ENCODE results near the gene IL27RA. TPM values are rescaled to one million over a fixed set of nuclear protein-coding genes. Genes with fewer than 3 reads are reported as not detected.
"Not testable (repeated sequence)": the region's sequence is repeated elsewhere in the genome, so short reads cannot be mapped to it uniquely, and the experiment has no call there.

Gene IL27RA
- total RNA-seq, 1 donor from 2014 or later: 1.2 TPM

DNA sequence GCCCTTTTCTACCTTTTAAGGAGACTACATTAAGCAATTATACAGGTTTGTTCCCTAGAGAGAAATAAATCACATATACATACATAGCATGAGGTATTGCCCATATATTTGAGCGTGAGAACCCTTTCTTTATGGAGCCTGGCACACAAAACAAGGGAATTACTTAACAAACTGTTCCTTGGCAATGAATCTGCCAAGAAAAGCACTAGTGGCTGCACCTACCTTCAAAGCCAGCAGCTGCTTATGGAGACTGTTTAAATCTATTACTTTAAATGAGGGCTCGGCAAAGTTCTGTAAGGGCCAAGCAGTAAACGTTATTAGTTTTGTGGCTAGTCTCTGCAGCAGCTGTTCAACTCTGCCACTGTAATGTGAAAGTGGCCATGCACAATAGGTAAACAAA is 32.5 kb upstream of the IL27RA start:
- no peak for ATAC-seq

- ATAC-seq: no peak
Observed at GRCh38 chr19:14000691-14001375, 30.7 kb upstream of the IL27RA start.

DNA sequence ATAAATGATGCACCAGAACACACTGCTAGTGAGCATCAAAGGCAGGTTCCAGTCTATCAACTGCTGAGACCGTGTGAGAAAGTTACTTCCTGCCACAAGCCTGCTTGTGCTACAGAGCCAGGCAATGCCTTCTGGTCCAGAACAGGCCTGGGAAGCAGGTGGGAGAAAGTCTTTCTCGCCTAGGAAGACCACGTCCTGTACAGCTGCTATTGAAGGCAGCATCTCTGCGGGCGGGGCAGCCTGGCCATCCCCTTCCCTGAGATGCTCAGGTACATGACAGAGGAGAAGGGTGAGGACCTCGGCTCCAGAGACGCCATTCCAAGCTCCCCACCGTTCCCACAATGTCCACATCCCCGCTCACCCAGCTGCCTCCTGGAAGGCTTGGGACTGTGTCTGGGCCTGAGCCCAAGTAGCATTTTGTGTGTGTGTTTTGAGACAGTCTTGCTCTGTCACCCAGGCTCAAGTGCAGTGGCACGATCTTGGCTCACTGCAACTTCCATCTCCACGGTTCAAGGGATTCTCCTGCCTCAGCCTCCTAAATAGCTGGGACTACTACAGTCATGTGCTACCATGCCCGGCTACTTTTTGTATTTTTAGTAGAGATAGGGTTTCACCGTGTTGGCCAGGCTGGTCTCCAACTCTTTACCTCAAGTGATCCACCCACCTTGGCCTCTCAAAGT is 28.9 kb upstream of the IL27RA start:
- no peak for ATAC-seq

GRCh38 chr19:14003251-14004055 is 28.1 kb upstream of the IL27RA start:
- ATAC-seq: no peak

DNA sequence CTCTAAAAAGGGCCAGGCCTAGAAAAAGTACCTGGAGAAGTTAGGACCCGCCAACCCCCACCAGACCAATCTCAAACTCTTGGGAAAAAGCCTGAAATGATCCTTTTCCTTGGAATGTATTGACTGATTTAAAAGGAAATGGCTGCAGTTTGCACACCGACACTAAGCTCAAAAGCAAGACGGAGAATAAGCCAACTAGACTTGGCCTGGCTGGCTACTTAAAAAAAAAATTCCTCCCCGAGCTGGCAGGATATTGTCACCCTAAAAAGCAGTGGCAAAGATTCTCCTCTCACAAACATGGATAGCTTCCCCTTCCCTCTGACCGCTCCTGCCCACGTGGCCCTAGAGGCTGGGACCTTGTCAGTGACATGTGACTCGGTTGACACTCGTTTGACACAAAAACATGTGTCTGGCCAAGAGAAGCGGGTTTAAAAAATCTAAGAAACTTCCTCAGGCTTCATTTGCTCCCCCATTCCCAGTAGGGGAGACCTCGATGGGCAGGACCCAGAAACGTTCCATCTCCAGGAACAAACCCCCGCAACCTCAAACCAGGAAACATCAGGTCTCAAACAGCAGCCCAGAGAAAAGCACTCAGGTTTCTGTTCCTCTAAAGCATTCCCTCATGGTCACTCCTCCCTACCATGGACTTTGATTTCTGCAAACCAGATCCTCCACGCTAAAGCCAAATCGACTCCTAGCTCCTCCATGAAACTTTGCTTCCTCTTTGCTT is 26.8 kb upstream of the IL27RA start:
- ATAC-seq: no peak

GRCh38 chr19:14005349-14006084 is 26.0 kb upstream of the IL27RA start:
- ATAC-seq: peak; percentile 74

DNA sequence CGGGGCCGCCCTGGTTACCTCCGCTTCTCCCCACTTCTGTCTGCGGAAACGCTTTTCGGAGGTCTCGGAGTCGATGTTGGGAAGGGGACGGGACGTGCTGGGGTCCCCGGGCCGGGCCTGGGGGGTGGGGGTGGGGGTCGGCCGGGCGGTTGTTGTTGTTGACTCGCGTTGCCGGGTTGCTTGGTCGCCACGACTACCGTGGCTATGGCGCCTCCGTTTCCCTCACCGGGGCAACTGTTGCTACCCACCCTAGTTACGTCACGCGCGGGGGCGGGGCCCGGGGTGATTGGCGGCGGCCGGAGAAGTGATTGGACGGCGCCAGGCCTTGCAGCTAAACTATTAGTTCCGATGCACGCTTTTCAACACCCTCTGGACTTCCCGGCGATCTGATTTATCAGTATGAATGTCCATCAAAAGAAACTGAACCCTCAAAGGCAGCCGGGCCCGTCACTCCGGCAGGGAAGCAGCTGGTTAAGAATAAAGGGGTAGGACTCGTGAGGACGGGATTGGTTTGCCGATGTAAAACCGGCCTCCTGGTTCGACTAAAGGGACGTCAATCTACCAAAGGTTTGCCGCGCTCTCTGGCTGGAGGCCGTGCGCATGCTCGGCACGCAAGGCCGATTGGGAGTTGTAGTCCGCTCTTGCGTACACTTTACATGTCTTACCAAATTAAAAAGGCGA is 25.3 kb upstream of the IL27RA start, which contains the start of gene RFX1:
Gene RFX1 (minus strand): TSS at position 236 of the 681 bp plus-strand sequence. CDS start 12,477 bp downstream, outside the sequence.
- ATAC-seq: peak; percentile 89

DNA sequence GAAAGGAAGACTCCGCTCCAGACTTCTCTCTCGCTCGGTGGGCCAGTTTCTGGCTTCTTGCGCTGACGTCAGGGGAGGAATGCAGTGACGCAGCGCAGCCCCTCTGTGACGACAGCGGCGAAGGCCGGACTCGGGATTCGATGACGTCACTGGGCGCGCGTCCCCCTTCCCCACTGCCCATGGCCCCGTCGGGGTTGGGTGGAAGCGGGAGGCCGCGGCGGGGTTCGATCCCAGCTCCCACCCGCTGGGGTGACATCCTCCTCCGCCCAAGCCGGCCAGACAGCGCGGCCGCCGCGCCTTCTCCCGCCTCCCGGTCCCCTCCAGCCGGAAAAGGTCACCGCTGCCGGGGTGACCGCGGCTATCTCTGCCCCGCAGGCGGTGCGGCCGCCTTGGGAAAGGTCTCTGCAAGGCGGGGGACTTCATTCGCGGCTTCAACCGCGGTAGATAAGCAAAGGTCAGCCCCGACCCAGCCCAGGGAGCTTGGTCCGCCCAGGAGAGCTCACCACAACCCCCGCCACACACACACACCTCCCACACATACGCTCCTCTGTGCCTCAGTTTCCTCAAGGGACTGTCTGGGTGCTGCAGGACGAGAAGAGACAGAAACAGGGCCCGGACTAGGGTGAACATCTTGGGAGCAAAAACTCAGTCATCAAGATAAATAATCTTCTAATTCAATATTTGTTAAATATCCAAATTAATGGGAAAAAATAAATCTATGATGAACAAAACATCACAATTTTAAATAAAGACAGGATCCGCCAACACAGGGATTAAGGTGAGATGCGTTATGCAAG is 24.6 kb upstream of the IL27RA start:
- ATAC-seq: peak; percentile 39

DNA sequence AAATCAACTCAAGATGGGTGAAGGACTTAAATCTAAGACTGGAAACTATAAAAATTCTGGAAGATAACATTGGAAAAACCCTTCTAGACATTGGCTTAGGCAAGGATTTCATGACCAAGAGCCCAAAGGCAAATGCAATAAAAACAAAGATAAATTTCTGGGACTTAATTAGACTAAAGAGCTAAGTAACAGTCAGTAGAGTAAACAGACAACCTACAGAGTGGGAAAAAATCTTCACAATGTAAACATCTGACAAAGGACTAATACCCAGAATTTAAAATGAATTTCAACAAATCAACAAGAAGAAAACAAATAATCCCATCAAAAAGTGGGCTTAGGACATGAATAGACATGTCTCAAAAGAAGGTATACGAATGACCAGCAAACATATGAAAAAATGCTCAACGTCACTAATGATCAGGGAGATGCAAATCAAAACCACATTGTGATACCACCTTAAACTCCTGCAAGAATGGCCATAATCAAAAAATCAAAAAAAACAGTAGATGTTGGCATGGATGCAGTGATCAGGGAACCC is 19.1 kb upstream of the IL27RA start:
- no peak for ATAC-seq

DNA sequence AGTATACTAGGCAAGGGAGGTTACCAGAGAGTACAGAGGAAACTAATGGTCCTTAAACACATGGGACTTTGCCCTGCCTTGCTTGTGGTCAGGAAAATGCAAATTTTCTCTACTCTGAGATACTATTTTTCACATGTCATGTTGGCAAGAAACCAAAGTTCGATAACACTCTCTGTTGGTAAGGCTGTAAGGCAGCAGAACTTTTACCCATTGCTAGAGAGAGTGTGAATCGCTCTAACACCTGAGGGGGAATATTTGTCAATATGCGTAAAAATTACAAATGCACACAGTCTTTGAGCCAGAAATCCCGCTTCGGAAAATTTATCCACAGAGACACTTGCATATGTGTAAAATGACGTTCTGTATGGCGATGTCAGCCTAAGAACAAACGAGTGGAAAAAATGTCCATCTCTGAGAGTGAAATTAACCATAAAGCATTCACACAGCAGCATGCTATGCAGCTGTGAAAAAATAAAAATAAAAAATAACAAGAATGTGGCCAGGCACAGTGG is 16.0 kb upstream of the IL27RA start:
- ATAC-seq: peak; percentile 42

- ATAC-seq: no peak
Observed at GRCh38 chr19:14019100-14019499, 12.5 kb upstream of the IL27RA start.

- ATAC-seq: not testable (repeated sequence)
Observed at GRCh38 chr19:14019739-14020138, 11.8 kb upstream of the IL27RA start.

GRCh38 chr19:14021474-14021873 is 10.1 kb upstream of the IL27RA start:
- no peak for ATAC-seq

DNA sequence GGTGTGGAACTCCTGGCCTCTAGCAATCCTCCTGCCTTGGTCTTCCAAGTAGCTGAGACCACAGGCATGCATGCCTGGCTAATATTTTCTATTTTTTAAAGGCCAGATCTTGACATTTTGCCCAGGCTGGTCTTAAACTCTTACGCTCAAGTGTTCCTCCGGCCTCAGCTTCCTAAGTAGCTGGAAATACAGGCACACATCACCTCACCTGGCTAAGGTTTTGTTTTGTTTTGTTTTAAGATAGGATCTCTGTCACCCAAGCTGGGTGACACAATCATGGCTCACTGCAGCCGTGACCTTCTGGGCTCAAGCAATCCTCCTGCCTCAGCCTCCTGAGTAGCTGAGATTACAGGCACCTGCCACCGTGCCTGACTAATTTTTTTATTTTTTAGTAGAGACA is 9.1 kb upstream of the IL27RA start:
- ATAC-seq: no peak

DNA sequence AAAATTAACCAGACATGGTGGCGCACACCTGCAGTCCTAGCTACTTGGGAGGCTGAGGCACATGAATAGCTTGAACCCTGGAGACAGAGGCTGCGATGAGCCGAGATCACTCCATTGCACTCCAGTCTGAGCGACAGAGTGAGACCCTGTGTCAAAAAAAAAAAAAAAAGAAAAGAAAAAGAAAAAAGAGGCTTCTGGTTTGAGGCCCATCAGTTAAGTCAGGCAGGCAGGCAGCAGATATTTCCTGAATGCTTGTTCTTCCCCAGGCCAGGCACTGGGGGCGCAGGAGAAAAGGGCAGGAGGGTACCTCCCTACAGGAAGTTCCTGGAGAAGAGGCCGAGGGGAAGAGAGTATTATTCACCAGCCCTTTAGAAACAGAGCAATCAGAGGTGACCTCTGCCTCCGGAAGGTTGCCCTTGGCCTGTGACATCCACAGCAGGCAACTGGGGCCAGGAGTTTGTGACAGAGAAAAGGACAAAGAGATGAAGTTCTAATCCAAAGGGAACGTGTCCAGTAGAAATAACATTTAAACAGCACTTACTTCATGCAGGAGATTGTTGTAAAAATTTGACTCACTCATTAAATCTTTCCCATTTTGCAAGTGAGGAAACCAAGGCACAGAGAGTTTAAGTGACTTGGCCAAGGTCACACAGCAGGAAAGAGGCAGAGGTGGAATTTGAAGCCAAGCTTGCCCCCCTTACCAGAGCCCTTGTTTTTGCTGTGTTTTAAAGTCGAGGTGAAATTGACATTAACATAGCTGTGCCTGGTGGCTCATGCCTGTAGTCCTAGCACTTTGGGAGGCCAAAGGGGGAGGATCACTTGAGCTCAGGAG is 7.9 kb upstream of the IL27RA start:
- ATAC-seq: peak; percentile 72

DNA sequence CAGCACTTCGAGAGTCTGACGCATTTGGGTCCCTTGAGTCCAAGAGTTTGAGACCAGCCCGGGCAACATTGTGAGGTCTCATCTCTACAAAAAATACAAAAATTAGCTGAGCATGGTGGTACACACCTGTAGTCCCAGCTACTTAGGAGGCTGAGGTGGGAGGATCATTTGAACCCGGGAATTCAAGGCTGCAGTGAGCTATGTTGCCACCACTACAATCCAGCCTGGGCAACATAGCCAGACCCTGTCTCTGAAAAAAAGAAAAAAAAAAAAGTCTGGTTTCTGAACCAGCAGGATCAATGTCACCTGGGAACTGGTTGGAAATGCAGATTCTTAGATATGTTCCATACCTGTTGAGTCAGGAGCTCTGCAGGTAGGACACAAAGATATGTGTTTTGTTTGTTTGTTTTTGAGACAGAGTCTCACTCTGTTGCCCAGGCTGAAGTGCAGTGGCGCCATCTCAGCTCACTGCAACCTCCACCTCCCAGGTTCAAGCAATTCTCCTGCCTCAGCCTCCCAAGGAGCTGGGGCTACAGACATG is 4.8 kb upstream of the IL27RA start:
- ATAC-seq: not testable (repeated sequence)

DNA sequence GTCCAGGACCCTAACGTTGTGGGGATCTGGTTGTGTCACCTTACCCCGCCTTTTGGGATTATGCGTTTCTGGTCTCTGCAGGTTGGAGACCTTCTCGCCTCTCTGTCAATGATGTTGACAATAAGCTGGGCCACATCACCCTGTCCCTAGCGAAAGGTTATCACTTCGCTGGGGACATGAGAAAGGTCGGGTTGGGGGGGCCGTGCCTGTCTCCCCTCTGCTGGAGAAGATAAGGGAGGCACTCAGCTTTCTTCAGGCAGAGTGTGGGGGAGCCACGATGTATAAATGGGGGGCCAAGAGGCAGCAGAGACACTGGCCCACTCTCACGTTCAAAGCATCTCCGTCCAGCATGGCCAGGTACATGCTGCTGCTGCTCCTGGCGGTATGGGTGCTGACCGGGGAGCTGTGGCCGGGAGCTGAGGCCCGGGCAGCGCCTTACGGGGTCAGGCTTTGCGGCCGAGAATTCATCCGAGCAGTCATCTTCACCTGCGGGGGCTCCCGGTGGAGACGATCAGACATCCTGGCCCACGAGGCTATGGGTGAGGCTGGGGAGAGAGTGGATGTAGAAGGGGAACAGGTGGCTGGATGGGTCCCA is 3.6 kb upstream of the IL27RA start, which contains the start of gene RLN3:
Gene RLN3 (plus strand): TSS at position 293 of the 595 bp plus-strand sequence. CDS start 57 bp downstream, at position 350.
- ATAC-seq: no peak

- no peak for ATAC-seq
Observed at GRCh38 chr19:14028901-14029300, 2.7 kb upstream of the IL27RA start.
